GM19238 (cell line): ENCODE results near the gene ITLN1.
A peak's percentile ranks its signal among the peaks of the same experiment; 100 is the strongest.

Source experiments
- DNase-seq: peaks from one replicate; pipeline ENCODE4 v3.0.0; 2011; ENCODE audit warnings: low spot score; ENCODE audit not compliant: insufficient read length

The ITLN1 gene

GRCh38 chr1:160858507-160858906 lies 26.5 kb downstream of the ITLN1 start:
- DNase-seq = no peak

- DNase-seq = no peak
Observed at GRCh38 chr1:160858097-160858496, 26.9 kb downstream of the ITLN1 start.

- DNase-seq = peak; percentile 47
Observed at GRCh38 chr1:160855181-160855981, 29.6 kb downstream of the ITLN1 start.

GRCh38 chr1:160853754-160854153 lies 31.2 kb downstream of the ITLN1 start:
- no peak for DNase-seq

- no peak for DNase-seq
Observed at GRCh38 chr1:160853014-160853413, 32.0 kb downstream of the ITLN1 start.

GRCh38 chr1:160850993-160851392 lies 34.0 kb downstream of the ITLN1 start:
- no peak for DNase-seq

GRCh38 chr1:160850541-160850940 lies 34.4 kb downstream of the ITLN1 start:
- no peak for DNase-seq

GRCh38 chr1:160846281-160846680 lies 38.7 kb downstream of the ITLN1 start:
- DNase-seq = no peak

GRCh38 chr1:160844447-160845232 lies 40.3 kb downstream of the ITLN1 start:
- no peak for DNase-seq

- no peak for DNase-seq
Observed at GRCh38 chr1:160841079-160841478, 43.9 kb downstream of the ITLN1 start.

- DNase-seq = no peak
Observed at GRCh38 chr1:160839746-160840145, 45.2 kb downstream of the ITLN1 start.

- no peak for DNase-seq
Observed at GRCh38 chr1:160838888-160839287, 46.1 kb downstream of the ITLN1 start.

- DNase-seq = peak; percentile 70
Observed at GRCh38 chr1:160837558-160838205, 47.3 kb downstream of the ITLN1 start.

GRCh38 chr1:160836981-160837557 lies 47.9 kb downstream of the ITLN1 start:
- no peak for DNase-seq

- no peak for DNase-seq
Observed at GRCh38 chr1:160836561-160836960, 48.4 kb downstream of the ITLN1 start.

- no peak for DNase-seq
Observed at GRCh38 chr1:160835751-160836150, 49.2 kb downstream of the ITLN1 start.

- no peak for DNase-seq
Observed at GRCh38 chr1:160834945-160835565, 49.9 kb downstream of the ITLN1 start.

GRCh38 chr1:160830321-160831153 lies 54.4 kb downstream of the ITLN1 start:
- DNase-seq = peak; percentile 32

GRCh38 chr1:160829766-160830165 lies 55.2 kb downstream of the ITLN1 start:
- no peak for DNase-seq

GRCh38 chr1:160827418-160827817 lies 57.6 kb downstream of the ITLN1 start:
- no peak for DNase-seq
